ENCODE measurements around the gene POLR1B.

GRCh38 chr2:112541315-112542122, 746 bp upstream of the POLR1B start:
- no peak for TF ChIP-seq USF2 (CRISPR knock-in tag; IDR thresholded peaks at IDR 0.05)
- TF ChIP-seq CTCF (IDR thresholded peaks at IDR 0.05): no peak
- no peak for TF ChIP-seq NR2C2 (CRISPR knock-in tag; IDR thresholded peaks at IDR 0.05)
- TF ChIP-seq MYBL2 (CRISPR knock-in tag; IDR thresholded peaks at IDR 0.05): no peak
- TF ChIP-seq ESRRA (CRISPR knock-in tag; IDR thresholded peaks at IDR 0.05; ENCODE audit: borderline replicate concordance): no peak
